ENCODE measurements around the gene MAT2B. TPM values are rescaled to one million over a fixed set of nuclear protein-coding genes. Genes with fewer than 3 reads are reported as not detected.

Gene MAT2B
- total and polyA plus RNA-seq, 4 donors = 34.5 to 69.7 (median 52.6) TPM

DNA sequence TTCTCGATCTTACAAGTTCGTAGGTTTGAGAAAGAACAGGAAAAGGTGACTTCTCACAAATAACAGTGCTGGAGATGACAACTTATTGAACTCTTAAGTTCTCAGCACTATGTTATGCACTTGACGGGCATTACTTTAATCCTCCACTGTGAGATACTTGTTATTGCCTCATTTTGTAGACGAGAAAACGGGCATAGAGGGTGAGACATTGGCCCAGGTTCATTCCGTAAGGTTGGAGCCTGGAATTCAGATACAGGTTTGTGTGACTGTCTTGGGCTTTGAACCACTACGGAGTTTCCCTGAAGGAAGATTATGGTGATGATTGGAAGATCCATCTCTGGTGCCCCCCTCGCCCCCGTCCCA is 657 bp downstream of the MAT2B start:
- H3K36me3 ChIP-seq (ENCODE audit: control insufficient read depth in 4 of 4, insufficient read depth in 4 of 4, low read length in 4 of 4) = no peaks in the 10 kb centered on the region
- peak overlapping the region; percentile 92 to 100 for H3K27ac ChIP-seq (ENCODE audit: low read depth in 1 of 2, low read length in 1 of 2)
- peak overlapping the region; percentile 63 to 99 for H3K9ac ChIP-seq (ENCODE audit: insufficient read depth in 1 of 2, low read length in 2 of 2)
- DNase-seq (no peak), ATAC-seq (ENCODE audit: insufficient read depth, low FRiP score) (no peak)
- H3K4me3 ChIP-seq = peak overlapping the region; percentile 84
- peaks cover 0 to 61% (median 9%) of the 10 kb centered on the region in 5 donors for H3K4me1 ChIP-seq (ENCODE audit: control insufficient read depth in 5 of 5, insufficient read depth in 5 of 5, low read length in 5 of 5)
- H3K27me3 ChIP-seq (ENCODE audit: control insufficient read depth in 3 of 3, insufficient read depth in 3 of 3, low read length in 2 of 3) = no peaks in the 10 kb centered on the region
- TF ChIP-seq, protein P1, sequence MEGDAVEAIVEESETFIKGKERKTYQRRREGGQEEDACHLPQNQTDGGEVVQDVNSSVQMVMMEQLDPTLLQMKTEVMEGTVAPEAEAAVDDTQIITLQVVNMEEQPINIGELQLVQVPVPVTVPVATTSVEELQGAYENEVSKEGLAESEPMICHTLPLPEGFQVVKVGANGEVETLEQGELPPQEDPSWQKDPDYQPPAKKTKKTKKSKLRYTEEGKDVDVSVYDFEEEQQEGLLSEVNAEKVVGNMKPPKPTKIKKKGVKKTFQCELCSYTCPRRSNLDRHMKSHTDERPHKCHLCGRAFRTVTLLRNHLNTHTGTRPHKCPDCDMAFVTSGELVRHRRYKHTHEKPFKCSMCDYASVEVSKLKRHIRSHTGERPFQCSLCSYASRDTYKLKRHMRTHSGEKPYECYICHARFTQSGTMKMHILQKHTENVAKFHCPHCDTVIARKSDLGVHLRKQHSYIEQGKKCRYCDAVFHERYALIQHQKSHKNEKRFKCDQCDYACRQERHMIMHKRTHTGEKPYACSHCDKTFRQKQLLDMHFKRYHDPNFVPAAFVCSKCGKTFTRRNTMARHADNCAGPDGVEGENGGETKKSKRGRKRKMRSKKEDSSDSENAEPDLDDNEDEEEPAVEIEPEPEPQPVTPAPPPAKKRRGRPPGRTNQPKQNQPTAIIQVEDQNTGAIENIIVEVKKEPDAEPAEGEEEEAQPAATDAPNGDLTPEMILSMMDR (IDR thresholded peaks at IDR 0.05; ENCODE audit: control extremely low read depth, extremely low read depth) = no peak
- 0 to 2% methylated on average over 9 of the region's 9 CpGs for whole genome bisulfite sequencing, 2 donors
- no peaks in the 10 kb centered on the region for H3K9me3 ChIP-seq (ENCODE audit: control insufficient read depth in 4 of 4, insufficient read depth in 3 of 4, low read length in 3 of 4)

DNA sequence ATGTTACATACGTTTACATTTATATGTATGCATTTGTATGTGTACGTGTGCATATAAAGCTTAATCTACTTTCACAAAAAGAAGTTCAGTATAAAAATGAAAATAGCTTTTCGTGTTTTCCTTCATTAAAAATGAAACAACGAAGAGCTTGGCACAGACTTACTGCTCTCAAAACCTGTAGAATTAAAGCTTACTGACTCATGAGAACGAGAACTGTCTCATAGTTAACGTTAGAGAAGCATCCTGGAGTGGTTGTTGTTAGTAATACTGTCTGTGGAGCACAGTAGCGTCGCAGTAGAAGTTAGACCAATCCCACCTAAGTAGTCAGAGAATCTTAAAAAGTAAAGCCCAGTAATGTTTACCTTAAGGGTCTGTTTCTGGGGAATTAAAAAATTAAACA is 1.3 kb downstream of the MAT2B start:
- no peak overlapping the region for H3K4me3 ChIP-seq
- H3K4me1 ChIP-seq (ENCODE audit: control insufficient read depth in 5 of 5, insufficient read depth in 5 of 5, low read length in 5 of 5) = peaks cover 0 to 61% (median 15%) of the 10 kb centered on the region in 5 donors
- ATAC-seq (ENCODE audit: insufficient read depth, low FRiP score) (no peak), DNase-seq (peak in 2 of 3 donors; percentile 29 to 33)
- peak overlapping the region in 1 of 2 donors; percentile 100 for H3K27ac ChIP-seq (ENCODE audit: low read depth in 1 of 2, low read length in 1 of 2)
- H3K9ac ChIP-seq (ENCODE audit: insufficient read depth in 1 of 2, low read length in 2 of 2) = peak overlapping the region; percentile 7 to 99
- no peaks in the 10 kb centered on the region for H3K27me3 ChIP-seq (ENCODE audit: control insufficient read depth in 3 of 3, insufficient read depth in 3 of 3, low read length in 2 of 3)
- TF ChIP-seq, protein P1 (IDR thresholded peaks at IDR 0.05; ENCODE audit: control extremely low read depth, extremely low read depth) = no peak
- no peaks in the 10 kb centered on the region for H3K9me3 ChIP-seq (ENCODE audit: control insufficient read depth in 4 of 4, insufficient read depth in 3 of 4, low read length in 3 of 4)
- no peaks in the 10 kb centered on the region for H3K36me3 ChIP-seq (ENCODE audit: control insufficient read depth in 4 of 4, insufficient read depth in 4 of 4, low read length in 4 of 4)
- 1 to 5% methylated on average over 8 of the region's 8 CpGs for WGBS, 2 donors

DNA sequence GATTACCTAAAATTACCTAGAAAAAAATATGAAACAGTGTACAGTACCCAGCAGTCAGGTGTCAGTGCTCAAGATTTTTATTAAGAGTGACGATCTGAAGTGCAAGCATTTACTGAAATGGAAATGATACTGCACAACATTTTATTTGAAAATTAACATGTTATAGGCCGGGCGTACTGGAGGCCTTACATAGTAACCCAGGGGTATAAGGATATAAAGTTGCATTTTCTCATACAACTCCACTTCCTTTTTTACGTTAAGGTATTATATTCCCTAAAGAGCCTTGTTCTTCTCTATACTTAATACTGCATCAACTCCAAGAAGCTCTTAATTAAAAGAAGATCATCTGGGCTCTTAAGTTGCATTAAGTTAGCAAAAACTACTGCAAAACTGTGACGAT is 3.3 kb downstream of the MAT2B start:
- Histone ChIP-seq H3K27me3 (ENCODE audit: control insufficient read depth in 3 of 3, insufficient read depth in 3 of 3, low read length in 2 of 3) (no peaks in the 10 kb centered on the region), H3K36me3 (ENCODE audit: control insufficient read depth in 4 of 4, insufficient read depth in 4 of 4, low read length in 4 of 4) (peaks cover 2 to 16% (median 11%) of the 10 kb centered on the region in 4 donors), H3K9me3 (ENCODE audit: control insufficient read depth in 4 of 4, insufficient read depth in 3 of 4, low read length in 3 of 4) (no peaks in the 10 kb centered on the region), H3K4me1 (ENCODE audit: control insufficient read depth in 5 of 5, insufficient read depth in 5 of 5, low read length in 5 of 5) (peaks cover 0 to 51% (median 15%) of the 10 kb centered on the region in 5 donors), H3K27ac (ENCODE audit: low read depth in 1 of 2, low read length in 1 of 2) (no peak overlapping the region), H3K9ac (ENCODE audit: insufficient read depth in 1 of 2, low read length in 2 of 2) (peak overlapping the region in 1 of 2 donors; percentile 76), H3K4me3 (no peak overlapping the region)
- TF ChIP-seq, protein P1 (IDR thresholded peaks at IDR 0.05; ENCODE audit: control extremely low read depth, extremely low read depth) = no peak
- 26 to 27% methylated on average over 5 of the region's 5 CpGs for WGBS, 2 donors
- DNase-seq = no peak
- no peak for ATAC-seq (ENCODE audit: insufficient read depth, low FRiP score)

Data from lung (tissue), 12 donors.